ENCODE measurements around the gene LGI1.

LGI1 gene

GRCh38 chr10:93723153-93723552 lies 34.6 kb upstream of the LGI1 start:
- H3K4me3 ChIP-seq (ENCODE audit: insufficient read depth, low read length, poor library complexity, severe bottlenecking), result no peak overlapping the region
- H3K9ac ChIP-seq (ENCODE audit: low read length), result no peak overlapping the region
- no peak overlapping the region for H3K4me2 ChIP-seq (ENCODE audit: low read depth, low read length, poor library complexity, severe bottlenecking)
- H3K27ac ChIP-seq (ENCODE audit: low read depth, low read length), result no peak overlapping the region
- no peak for TF ChIP-seq EZH2phosphoT487 (conservative IDR thresholded peaks at IDR 0.05; ENCODE audit: low read length)
- TF ChIP-seq, protein P1, sequence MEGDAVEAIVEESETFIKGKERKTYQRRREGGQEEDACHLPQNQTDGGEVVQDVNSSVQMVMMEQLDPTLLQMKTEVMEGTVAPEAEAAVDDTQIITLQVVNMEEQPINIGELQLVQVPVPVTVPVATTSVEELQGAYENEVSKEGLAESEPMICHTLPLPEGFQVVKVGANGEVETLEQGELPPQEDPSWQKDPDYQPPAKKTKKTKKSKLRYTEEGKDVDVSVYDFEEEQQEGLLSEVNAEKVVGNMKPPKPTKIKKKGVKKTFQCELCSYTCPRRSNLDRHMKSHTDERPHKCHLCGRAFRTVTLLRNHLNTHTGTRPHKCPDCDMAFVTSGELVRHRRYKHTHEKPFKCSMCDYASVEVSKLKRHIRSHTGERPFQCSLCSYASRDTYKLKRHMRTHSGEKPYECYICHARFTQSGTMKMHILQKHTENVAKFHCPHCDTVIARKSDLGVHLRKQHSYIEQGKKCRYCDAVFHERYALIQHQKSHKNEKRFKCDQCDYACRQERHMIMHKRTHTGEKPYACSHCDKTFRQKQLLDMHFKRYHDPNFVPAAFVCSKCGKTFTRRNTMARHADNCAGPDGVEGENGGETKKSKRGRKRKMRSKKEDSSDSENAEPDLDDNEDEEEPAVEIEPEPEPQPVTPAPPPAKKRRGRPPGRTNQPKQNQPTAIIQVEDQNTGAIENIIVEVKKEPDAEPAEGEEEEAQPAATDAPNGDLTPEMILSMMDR (IDR thresholded peaks at IDR 0.05; ENCODE audit: insufficient read depth, low read length, poor library complexity, severe bottlenecking), result no peak
- no peaks in the 10 kb centered on the region for H3K9me2 ChIP-seq (replicated peaks; ENCODE audit: insufficient read depth, low read length)
- no peaks in the 10 kb centered on the region for H3F3A ChIP-seq (ENCODE audit: insufficient read depth)
- H3K36me3 ChIP-seq (ENCODE audit: low read length), result no peaks in the 10 kb centered on the region
- H3K27me3 ChIP-seq (ENCODE audit: low read length), result no peaks in the 10 kb centered on the region
- no peak overlapping the region for H2AFZ ChIP-seq (ENCODE audit: low read depth, low read length, severe bottlenecking)
- no peaks in the 10 kb centered on the region for H4K20me1 ChIP-seq (ENCODE audit: low read depth, low read length)
- H3K79me2 ChIP-seq (ENCODE audit: insufficient read depth, low read length), result no peaks in the 10 kb centered on the region
- no peaks in the 10 kb centered on the region for H3K9me3 ChIP-seq (ENCODE audit: insufficient read depth, low read length)

DNA sequence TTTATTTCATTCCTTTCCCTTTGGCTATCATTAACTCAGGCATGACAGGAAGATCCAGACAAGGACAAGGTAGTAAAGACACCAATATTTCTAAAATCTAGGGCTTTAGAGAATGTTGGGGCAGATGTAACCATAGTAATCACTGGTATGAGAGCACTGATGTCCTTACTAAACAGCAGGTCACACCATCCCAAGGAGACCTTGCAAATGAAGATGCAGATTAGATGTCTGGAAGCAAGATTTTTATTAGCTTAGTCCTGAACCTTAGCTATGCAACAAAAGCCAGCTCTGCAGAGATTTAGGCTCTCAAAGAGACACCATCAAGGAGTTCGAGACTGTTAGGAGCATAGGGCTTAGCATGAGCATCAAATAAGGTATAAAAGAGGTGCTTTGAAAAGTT lies 31.7 kb upstream of the LGI1 start:
- Histone ChIP-seq H3F3A (ENCODE audit: insufficient read depth) (no peaks in the 10 kb centered on the region), H3K36me3 (ENCODE audit: low read length) (no peaks in the 10 kb centered on the region), H3K9me2 (replicated peaks; ENCODE audit: insufficient read depth, low read length) (no peaks in the 10 kb centered on the region), H3K27ac (ENCODE audit: low read depth, low read length) (no peak overlapping the region), H4K20me1 (ENCODE audit: low read depth, low read length) (no peaks in the 10 kb centered on the region), H3K4me2 (ENCODE audit: low read depth, low read length, poor library complexity, severe bottlenecking) (no peak overlapping the region), H3K4me3 (ENCODE audit: insufficient read depth, low read length, poor library complexity, severe bottlenecking) (no peak overlapping the region), H3K9me3 (ENCODE audit: insufficient read depth, low read length) (no peaks in the 10 kb centered on the region), H3K79me2 (ENCODE audit: insufficient read depth, low read length) (no peaks in the 10 kb centered on the region), H3K9ac (ENCODE audit: low read length) (no peak overlapping the region), H3K27me3 (ENCODE audit: low read length) (no peaks in the 10 kb centered on the region), H2AFZ (ENCODE audit: low read depth, low read length, severe bottlenecking) (no peak overlapping the region)
- no peak for TF ChIP-seq EZH2phosphoT487 (conservative IDR thresholded peaks at IDR 0.05; ENCODE audit: low read length)
- TF ChIP-seq, protein P1 (IDR thresholded peaks at IDR 0.05; ENCODE audit: insufficient read depth, low read length, poor library complexity, severe bottlenecking), result no peak

GRCh38 chr10:93741367-93741766 lies 16.4 kb upstream of the LGI1 start:
- H2AFZ ChIP-seq (ENCODE audit: low read depth, low read length, severe bottlenecking), result no peak overlapping the region
- no peaks in the 10 kb centered on the region for H3K9me3 ChIP-seq (ENCODE audit: insufficient read depth, low read length)
- no peak overlapping the region for H3K4me2 ChIP-seq (ENCODE audit: low read depth, low read length, poor library complexity, severe bottlenecking)
- no peaks in the 10 kb centered on the region for H4K20me1 ChIP-seq (ENCODE audit: low read depth, low read length)
- no peaks in the 10 kb centered on the region for H3F3A ChIP-seq (ENCODE audit: insufficient read depth)
- H3K36me3 ChIP-seq (ENCODE audit: low read length), result no peaks in the 10 kb centered on the region
- H3K27me3 ChIP-seq (ENCODE audit: low read length), result no peaks in the 10 kb centered on the region
- H3K4me3 ChIP-seq (ENCODE audit: insufficient read depth, low read length, poor library complexity, severe bottlenecking), result no peak overlapping the region
- H3K9ac ChIP-seq (ENCODE audit: low read length), result no peak overlapping the region
- H3K79me2 ChIP-seq (ENCODE audit: insufficient read depth, low read length), result no peaks in the 10 kb centered on the region
- TF ChIP-seq EZH2phosphoT487 (conservative IDR thresholded peaks at IDR 0.05; ENCODE audit: low read length), result no peak
- TF ChIP-seq, protein P1 (IDR thresholded peaks at IDR 0.05; ENCODE audit: insufficient read depth, low read length, poor library complexity, severe bottlenecking), result no peak
- no peaks in the 10 kb centered on the region for H3K9me2 ChIP-seq (replicated peaks; ENCODE audit: insufficient read depth, low read length)
- H3K27ac ChIP-seq (ENCODE audit: low read depth, low read length), result no peak overlapping the region

All from SU-DHL-6 (cell line).